Measurements from ENCODE around the gene PIK3C2B. TPM values are rescaled to one million over a fixed set of nuclear protein-coding genes. Genes with fewer than 3 reads are reported as not detected.

Gene PIK3C2B
- polyA plus RNA-seq, 1 donor (not counting 4 experiments of a cell fraction or from before 2014, with no cell fraction given): 5.4 TPM

GRCh38 chr1:204468766-204469302 lies 25.8 kb downstream of the PIK3C2B start:
- Histone ChIP-seq H3K9me3 (ENCODE audit: control insufficient read depth, low read depth, low read length) (no peaks in the 10 kb centered on the region), H3K9ac (ENCODE audit: control insufficient read depth, extremely low read depth, insufficient read depth, low read length) (no peak overlapping the region), H3K36me3 (ENCODE audit: control insufficient read depth in 2 of 2, extremely low read depth in 1 of 2, insufficient read depth in 2 of 2, low read length in 2 of 2) (peaks cover 0 to 4% of the 10 kb centered on the region in 2 experiments), H3K4me1 (ENCODE audit: control insufficient read depth, extremely low read depth, insufficient read depth, low read length) (no peaks in the 10 kb centered on the region), H3K4me3 (ENCODE audit: control insufficient read depth in 2 of 3, extremely low read depth in 1 of 3, insufficient read depth in 2 of 3, low read depth in 1 of 3, low read length in 3 of 3) (no peak overlapping the region), H4K20me1 (ENCODE audit: control insufficient read depth, extremely low read depth, insufficient read depth, low read length) (no peaks in the 10 kb centered on the region), H3K27me3 (ENCODE audit: control insufficient read depth, extremely low read depth, insufficient read depth, low read length) (no peaks in the 10 kb centered on the region), H3K79me2 (ENCODE audit: control insufficient read depth, insufficient read depth, low read length) (no peaks in the 10 kb centered on the region), H3K27ac (ENCODE audit: control insufficient read depth, insufficient read depth, low read length) (no peak overlapping the region), H3K9me1 (ENCODE audit: control insufficient read depth, extremely low read depth, insufficient read depth, low read length) (no peaks in the 10 kb centered on the region), H2AFZ (ENCODE audit: control insufficient read depth, low read length) (no peak overlapping the region), H3K4me2 (ENCODE audit: control insufficient read depth, extremely low read depth, insufficient read depth, low read depth, low read length) (no peak overlapping the region)
- TF ChIP-seq CTCF (optimal IDR thresholded peaks at IDR 0.05 in 1 of 3, IDR thresholded peaks at IDR 0.05 in 1 of 3, conservative IDR thresholded peaks at IDR 0.05 in 1 of 3; ENCODE audit: extremely low read depth in 1 of 3, insufficient read depth in 2 of 3, low read length in 3 of 3) (no peak), EZH2 (IDR thresholded peaks at IDR 0.05; ENCODE audit: low read length) (no peak)
- FAIRE-seq: no peak
- dilution Hi-C loops (cut with MboI; ENCODE audit: extremely low pct_ligation_motif_present, low sequenced_read_pairs): no loop called here
- no peak for DNase-seq (ENCODE audit: low read depth, low spot score)

DNA sequence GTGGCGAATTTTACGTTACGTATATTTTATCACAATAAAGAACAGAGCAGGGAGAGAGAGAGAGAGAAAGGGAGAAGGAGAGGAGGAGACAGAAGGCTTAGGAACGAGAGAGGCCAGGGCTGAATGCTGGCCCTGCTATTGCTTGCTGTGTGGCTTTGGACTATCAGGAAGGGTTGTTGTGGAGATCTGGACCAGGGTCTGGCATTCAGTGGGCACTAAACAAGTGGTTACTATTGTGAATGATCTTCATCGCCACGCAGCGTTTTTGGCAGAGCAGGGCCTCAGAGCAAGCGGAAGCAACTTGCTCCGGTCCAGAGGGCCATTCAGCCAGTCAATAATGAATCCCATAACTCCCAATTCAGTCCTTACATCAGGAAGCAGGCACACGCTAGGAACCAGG lies 26.4 kb downstream of the PIK3C2B start:
- Histone ChIP-seq H4K20me1 (ENCODE audit: control insufficient read depth, extremely low read depth, insufficient read depth, low read length) (no peaks in the 10 kb centered on the region), H3K9me3 (ENCODE audit: control insufficient read depth, low read depth, low read length) (no peaks in the 10 kb centered on the region), H3K4me3 (ENCODE audit: control insufficient read depth in 2 of 3, extremely low read depth in 1 of 3, insufficient read depth in 2 of 3, low read depth in 1 of 3, low read length in 3 of 3) (no peak overlapping the region), H3K27me3 (ENCODE audit: control insufficient read depth, extremely low read depth, insufficient read depth, low read length) (no peaks in the 10 kb centered on the region), H3K9ac (ENCODE audit: control insufficient read depth, extremely low read depth, insufficient read depth, low read length) (no peak overlapping the region), H2AFZ (ENCODE audit: control insufficient read depth, low read length) (no peak overlapping the region), H3K27ac (ENCODE audit: control insufficient read depth, insufficient read depth, low read length) (no peak overlapping the region), H3K79me2 (ENCODE audit: control insufficient read depth, insufficient read depth, low read length) (no peaks in the 10 kb centered on the region), H3K4me2 (ENCODE audit: control insufficient read depth, extremely low read depth, insufficient read depth, low read depth, low read length) (no peak overlapping the region), H3K36me3 (ENCODE audit: control insufficient read depth in 2 of 2, extremely low read depth in 1 of 2, insufficient read depth in 2 of 2, low read length in 2 of 2) (peaks cover 0 to 4% of the 10 kb centered on the region in 2 experiments), H3K4me1 (ENCODE audit: control insufficient read depth, extremely low read depth, insufficient read depth, low read length) (no peaks in the 10 kb centered on the region), H3K9me1 (ENCODE audit: control insufficient read depth, extremely low read depth, insufficient read depth, low read length) (no peaks in the 10 kb centered on the region)
- TF ChIP-seq EZH2 (IDR thresholded peaks at IDR 0.05; ENCODE audit: low read length) (no peak), CTCF (optimal IDR thresholded peaks at IDR 0.05 in 1 of 3, IDR thresholded peaks at IDR 0.05 in 1 of 3, conservative IDR thresholded peaks at IDR 0.05 in 1 of 3; ENCODE audit: extremely low read depth in 1 of 3, insufficient read depth in 2 of 3, low read length in 3 of 3) (no peak)
- DNase-seq (ENCODE audit: low read depth, low spot score) (no peak), FAIRE-seq (no peak)
- dilution Hi-C loops (cut with MboI; ENCODE audit: extremely low pct_ligation_motif_present, low sequenced_read_pairs): no loop called here

All from keratinocyte (primary cell).